Measurements from ENCODE around the gene AVP. TPM values are rescaled to one million over a fixed set of nuclear protein-coding genes. Genes with fewer than 3 reads are reported as not detected.

Gene AVP
- total and polyA plus RNA-seq, 8 donors: not detected

GRCh38 chr20:3059489-3059888 lies 25.0 kb downstream of the AVP start:
- H3K36me3 ChIP-seq: no peaks in the 10 kb centered on the region
- H3K4me1 ChIP-seq: no peaks in the 10 kb centered on the region
- DNase-seq: no peak
- no peak overlapping the region for H3K4me3 ChIP-seq
- H3K9me3 ChIP-seq: no peaks in the 10 kb centered on the region
- no peaks in the 10 kb centered on the region for H3K27me3 ChIP-seq
- no peak overlapping the region for H3K27ac ChIP-seq
- intact Hi-C loops (cut with DNase I; ENCODE audit: low total_unique reads): loop anchor here (10.0 kb wide), 1 partner anchor 55 kb away; no protein-coding TSS in a partner anchor
- no peak for TF ChIP-seq POLR2AphosphoS5 (IDR thresholded peaks at IDR 0.05)
- no peak for TF ChIP-seq POLR2A (IDR thresholded peaks at IDR 0.05)
- TF ChIP-seq CTCF (IDR thresholded peaks at IDR 0.05): no peak
- no peak for TF ChIP-seq EP300 (IDR thresholded peaks at IDR 0.05)
- 84 to 94% (median 93%) methylated on average over 3 of the region's 3 CpGs for WGBS, 5 donors

DNA sequence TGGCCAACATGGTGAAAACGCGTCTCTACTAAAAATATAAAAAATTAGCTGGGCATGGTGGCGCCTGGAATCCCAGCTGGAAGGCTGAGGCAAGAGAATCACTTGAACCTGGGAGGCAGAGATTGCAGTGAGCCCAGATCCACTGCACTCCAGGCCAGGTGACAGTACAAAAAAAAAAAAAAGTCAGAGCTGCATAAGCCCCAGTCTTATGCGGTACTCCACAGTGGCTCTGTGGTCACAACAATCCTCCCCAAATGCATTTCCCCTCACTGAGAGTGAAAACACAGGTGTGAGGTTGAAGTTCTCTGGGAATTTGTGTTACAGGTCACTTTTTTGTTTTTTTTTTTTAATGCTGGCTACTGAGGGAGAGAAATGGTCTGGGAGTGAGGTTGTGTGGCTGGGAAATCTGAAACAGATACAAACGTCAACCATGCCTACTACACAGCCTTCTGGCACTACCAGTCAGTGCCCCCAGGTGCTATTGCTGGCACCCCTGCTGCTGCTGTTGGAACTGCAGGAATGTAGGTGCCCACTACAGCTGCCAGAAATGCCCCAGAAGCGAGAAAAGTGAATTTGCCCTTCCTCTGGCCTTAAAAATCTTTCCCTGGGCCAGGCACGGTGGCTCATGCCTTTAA lies 33.0 kb downstream of the AVP start:
- H3K4me3 ChIP-seq: no peak overlapping the region
- no peak overlapping the region for H3K27ac ChIP-seq
- no peak for TF ChIP-seq POLR2A (IDR thresholded peaks at IDR 0.05)
- TF ChIP-seq CTCF (IDR thresholded peaks at IDR 0.05): no peak
- TF ChIP-seq POLR2AphosphoS5 (IDR thresholded peaks at IDR 0.05): no peak
- intact Hi-C loops (cut with DNase I; ENCODE audit: low total_unique reads): loop anchor here (10.0 kb wide), 1 partner anchor 63 kb away; no protein-coding TSS in a partner anchor
- 55 to 64% (median 57%) methylated on average over 7 of the region's 7 CpGs for WGBS, 5 donors
- H3K4me1 ChIP-seq: peaks cover 10 to 20% (median 15%) of the 10 kb centered on the region in 4 donors
- H3K27me3 ChIP-seq: no peaks in the 10 kb centered on the region
- no peaks in the 10 kb centered on the region for H3K9me3 ChIP-seq
- H3K36me3 ChIP-seq: peaks cover 22 to 39% (median 32%) of the 10 kb centered on the region in 4 donors
- no peak for DNase-seq

DNA sequence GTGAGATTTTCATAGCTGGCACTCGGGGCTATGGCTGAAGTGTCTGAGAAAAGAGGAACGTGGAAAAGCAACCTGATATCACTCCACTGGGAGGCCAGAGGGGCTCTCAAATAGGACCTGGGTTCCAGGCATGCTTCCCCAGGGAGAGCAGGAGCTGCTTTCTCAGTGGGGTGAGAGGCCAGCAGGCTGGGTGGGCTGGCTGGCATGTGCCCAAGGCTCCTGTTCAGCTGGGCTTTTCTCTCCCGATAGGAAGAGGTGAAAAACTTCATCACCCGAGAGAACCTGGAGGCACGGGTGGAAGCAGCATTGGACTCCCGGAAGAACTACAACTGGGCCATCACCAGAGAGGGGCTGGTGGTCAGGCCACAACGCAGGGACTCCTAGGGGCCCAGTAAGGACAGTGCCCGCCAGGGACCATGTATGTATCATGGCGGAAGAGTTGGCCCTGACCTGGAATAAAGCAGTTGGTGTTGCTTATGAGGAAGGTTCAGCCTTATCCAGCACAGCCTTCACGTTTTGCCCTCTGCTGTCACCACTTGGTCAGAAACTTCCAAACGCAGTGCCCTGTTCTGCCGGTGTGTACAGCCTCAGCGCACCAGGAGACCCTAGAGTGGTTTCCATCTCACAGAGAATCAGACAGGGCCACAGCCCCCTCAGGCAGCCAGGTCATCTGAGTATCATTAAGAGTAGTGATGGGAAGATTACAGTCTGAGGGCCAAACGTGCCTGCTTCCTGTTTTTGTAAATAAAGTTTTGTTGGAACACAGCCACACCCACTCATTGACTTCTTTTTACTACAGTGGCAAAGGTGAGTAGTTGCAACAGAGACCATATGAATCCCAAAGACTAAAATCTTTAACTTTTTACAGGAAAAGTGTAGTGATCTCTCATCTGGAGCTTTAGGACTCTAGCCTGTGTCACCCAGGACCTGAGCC lies 36.8 kb downstream of the AVP start:
- Histone ChIP-seq H3K27me3 (no peaks in the 10 kb centered on the region), H3K4me1 (peaks cover 10 to 37% (median 31%) of the 10 kb centered on the region in 4 donors), H3K9me3 (no peaks in the 10 kb centered on the region), H3K27ac (no peak overlapping the region), H3K4me3 (peak overlapping the region in 2 of 4 donors; percentile 85 to 97), H3K36me3 (peaks cover 22 to 39% (median 32%) of the 10 kb centered on the region in 4 donors)
- no peak for DNase-seq
- intact Hi-C loops (cut with DNase I; ENCODE audit: low total_unique reads): no loop called here
- TF ChIP-seq EP300 (IDR thresholded peaks at IDR 0.05): no peak
- 75 to 86% (median 85%) methylated on average over 10 to 14 of the region's 14 CpGs for WGBS, 5 donors

DNA sequence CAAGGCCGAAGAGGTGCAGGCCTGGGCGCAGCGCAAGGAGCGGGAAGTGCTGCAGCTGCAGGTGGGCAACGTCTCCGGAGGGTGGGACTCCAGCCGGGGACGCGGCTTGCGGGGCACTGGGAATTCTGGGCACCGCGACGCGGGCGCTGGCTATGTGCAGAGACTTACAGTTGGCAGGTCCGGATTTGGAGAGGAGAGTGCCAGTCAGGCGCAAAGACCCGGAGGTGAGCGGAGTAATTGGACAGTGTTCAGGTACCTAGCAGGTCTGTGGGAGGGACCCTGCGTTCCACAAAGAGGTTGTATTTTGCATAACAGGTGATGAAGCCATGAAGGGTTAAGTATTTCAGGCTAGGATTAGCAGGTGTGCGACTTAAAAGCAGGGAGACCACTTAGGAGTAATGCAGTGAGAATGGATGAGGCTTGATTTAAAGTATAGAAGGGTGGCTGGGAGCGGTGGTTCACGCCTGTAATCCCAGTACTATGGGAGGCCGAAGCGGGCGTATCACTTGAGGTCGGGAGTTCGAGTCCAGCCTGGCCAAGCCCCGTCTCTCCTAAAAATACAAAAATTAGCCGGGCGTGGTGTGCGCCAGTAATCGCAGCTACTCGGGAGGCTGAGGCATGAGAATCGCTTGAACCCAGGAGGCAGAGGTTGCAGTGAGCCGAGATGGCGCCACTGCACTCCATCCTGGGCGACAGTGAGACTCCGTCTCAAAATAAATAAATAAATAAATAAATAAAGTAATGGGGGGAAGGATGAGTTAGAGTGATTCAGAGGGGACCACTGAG lies 37.7 kb downstream of the AVP start:
- H3K27me3 ChIP-seq: no peaks in the 10 kb centered on the region
- H3K4me1 ChIP-seq: peaks cover 13 to 46% (median 39%) of the 10 kb centered on the region in 4 donors
- H3K27ac ChIP-seq: peak overlapping the region; percentile 91 to 96 (median 94)
- peak overlapping the region; percentile 85 to 97 (median 96) for H3K4me3 ChIP-seq
- H3K9me3 ChIP-seq: no peaks in the 10 kb centered on the region
- no peak for TF ChIP-seq CTCF (IDR thresholded peaks at IDR 0.05)
- peak in 1 of 3 donors; percentile 4 for TF ChIP-seq POLR2AphosphoS5 (IDR thresholded peaks at IDR 0.05)
- H3K36me3 ChIP-seq: peaks cover 22 to 39% (median 32%) of the 10 kb centered on the region in 4 donors
- peak; percentile 33 to 75 for DNase-seq
- intact Hi-C loops (cut with DNase I; ENCODE audit: low total_unique reads): no loop called here
- WGBS, 5 donors: 29 to 62% (median 34%) methylated on average over 24 to 39 of the region's 39 CpGs

Data from stomach (tissue), 9 donors.